ENCODE data around the gene PDE10A. TPM values are rescaled to one million over a fixed set of nuclear protein-coding genes. Genes with fewer than 3 reads are reported as not detected.

Gene PDE10A
- polyA plus RNA-seq, 3 donors, result not detected

- no peak overlapping the region for H3K27ac Mint-ChIP-seq
- no peaks in the 10 kb centered on the region for H3K4me1 Mint-ChIP-seq
- 87% methylated on average over 6 of the region's 8 CpGs for WGBS (ENCODE audit: insufficient coverage)
- no peak for DNase-seq
- peaks cover 0 to 5% (median 0%) of the 10 kb centered on the region in 7 donors for H3K9me3 Mint-ChIP-seq
- no peak overlapping the region for H2AFZ ChIP-seq (ENCODE audit: insufficient read depth, low read depth, low read length, poor library complexity, severe bottlenecking)
- intact Hi-C loops (cut with micrococcal nuclease), result no loop called here
- peaks cover 17 to 33% of the 10 kb centered on the region in 2 donors for H3K27me3 ChIP-seq (ENCODE audit: control insufficient read depth in 2 of 2, insufficient read depth in 2 of 2, low read length in 2 of 2)
- no peak for TF ChIP-seq CTCF (IDR thresholded peaks at IDR 0.05)
- no peaks in the 10 kb centered on the region for H4K20me1 ChIP-seq (ENCODE audit: insufficient read depth, low read length)
- H3K4me3 Mint-ChIP-seq, result no peak overlapping the region
- no peaks in the 10 kb centered on the region for H3K36me3 Mint-ChIP-seq
- no peak overlapping the region for H3K9ac ChIP-seq (ENCODE audit: insufficient read depth, low read length, poor library complexity, severe bottlenecking)
- H3K27ac ChIP-seq (ENCODE audit: low read depth in 1 of 2, low read length in 2 of 2), result no peak overlapping the region
- peaks cover 23 to 37% (median 32%) of the 10 kb centered on the region in 3 donors for H3K27me3 Mint-ChIP-seq (ENCODE audit: low read depth in 3 of 3)
- no peak overlapping the region for H3K4me2 ChIP-seq (replicated peaks; ENCODE audit: extremely low read depth, low read length, poor library complexity, severe bottlenecking)
- no peaks in the 10 kb centered on the region for H3K4me1 ChIP-seq (ENCODE audit: control insufficient read depth in 1 of 2, insufficient read depth in 2 of 2, low read length in 2 of 2)
- H3K9me3 ChIP-seq (replicated peaks in 1 of 2; ENCODE audit: control insufficient read depth in 1 of 2, insufficient read depth in 1 of 2, low read length in 2 of 2), result no peaks in the 10 kb centered on the region
- H3K79me2 ChIP-seq (ENCODE audit: insufficient read depth, low read length), result no peaks in the 10 kb centered on the region
- H3K36me3 ChIP-seq (replicated peaks in 1 of 2; ENCODE audit: control insufficient read depth in 1 of 2, insufficient read depth in 2 of 2, low read length in 2 of 2), result no peaks in the 10 kb centered on the region
- no peak overlapping the region for H3K4me3 ChIP-seq (replicated peaks in 1 of 3; ENCODE audit: low read depth in 2 of 3, low read length in 3 of 3)
These were observed 5.9 kb upstream of the PDE10A start for GRCh38 chr6:165668951-165669350.

GRCh38 chr6:165665384-165665672, 2.3 kb upstream of the PDE10A start:
- TF ChIP-seq CTCF (IDR thresholded peaks at IDR 0.05), result no peak
- H3K4me3 Mint-ChIP-seq, result peak overlapping the region in 1 of 2 donors; percentile 76
- H3K4me1 ChIP-seq (ENCODE audit: control insufficient read depth in 1 of 2, insufficient read depth in 2 of 2, low read length in 2 of 2), result no peaks in the 10 kb centered on the region
- H3K79me2 ChIP-seq (ENCODE audit: insufficient read depth, low read length), result no peaks in the 10 kb centered on the region
- peaks cover 23 to 49% of the 10 kb centered on the region in 2 donors for H3K27me3 ChIP-seq (ENCODE audit: control insufficient read depth in 2 of 2, insufficient read depth in 2 of 2, low read length in 2 of 2)
- H2AFZ ChIP-seq (ENCODE audit: insufficient read depth, low read depth, low read length, poor library complexity, severe bottlenecking), result no peak overlapping the region
- intact Hi-C loops (cut with micrococcal nuclease), result no loop called here
- no peak overlapping the region for H3K9ac ChIP-seq (ENCODE audit: insufficient read depth, low read length, poor library complexity, severe bottlenecking)
- H3K4me3 ChIP-seq (replicated peaks in 1 of 3; ENCODE audit: low read depth in 2 of 3, low read length in 3 of 3), result no peak overlapping the region
- H3K9me3 ChIP-seq (replicated peaks in 1 of 2; ENCODE audit: control insufficient read depth in 1 of 2, insufficient read depth in 1 of 2, low read length in 2 of 2), result peaks cover 0 to 7% of the 10 kb centered on the region in 2 donors
- no peak for DNase-seq
- peaks cover 0 to 2% of the 10 kb centered on the region in 2 donors for H3K36me3 Mint-ChIP-seq
- H3K27me3 Mint-ChIP-seq (ENCODE audit: low read depth in 3 of 3), result peaks cover 42 to 60% (median 57%) of the 10 kb centered on the region in 3 donors
- H4K20me1 ChIP-seq (ENCODE audit: insufficient read depth, low read length), result no peaks in the 10 kb centered on the region
- H3K4me2 ChIP-seq (replicated peaks; ENCODE audit: extremely low read depth, low read length, poor library complexity, severe bottlenecking), result no peak overlapping the region
- H3K36me3 ChIP-seq (replicated peaks in 1 of 2; ENCODE audit: control insufficient read depth in 1 of 2, insufficient read depth in 2 of 2, low read length in 2 of 2), result no peaks in the 10 kb centered on the region
- no peaks in the 10 kb centered on the region for H3K4me1 Mint-ChIP-seq
- WGBS (ENCODE audit: insufficient coverage), result no CpG with 5 or more reads among the region's 4 CpGs
- peaks cover 0 to 4% (median 1%) of the 10 kb centered on the region in 7 donors for H3K9me3 Mint-ChIP-seq
- no peak overlapping the region for H3K27ac ChIP-seq (ENCODE audit: low read depth in 1 of 2, low read length in 2 of 2)
- no peak overlapping the region for H3K27ac Mint-ChIP-seq

Data from CD14-positive monocyte (primary cell).